Measurements from ENCODE around the gene IER5L.

GRCh38 chr9:129224618-129225489 lies 46.8 kb upstream of the IER5L start:
- TF ChIP-seq POLR2AphosphoS5 (IDR thresholded peaks at IDR 0.05; ENCODE audit: insufficient read depth, low read depth, low read length) = no peak
- no peak for TF ChIP-seq CTCF (IDR thresholded peaks at IDR 0.05; ENCODE audit: extremely low read depth in 1 of 2, insufficient read depth in 1 of 2, low read depth in 1 of 2, low read length in 2 of 2)
- no peak for TF ChIP-seq POLR2A (IDR thresholded peaks at IDR 0.05; ENCODE audit: low read depth, low read length)
- no peak for TF ChIP-seq EZH2 (IDR thresholded peaks at IDR 0.05; ENCODE audit: borderline replicate concordance, low read depth, low read length, severe bottlenecking)
- no peak for TF ChIP-seq FOS (IDR thresholded peaks at IDR 0.05; ENCODE audit: borderline replicate concordance, insufficient read depth, low read length)
- TF ChIP-seq MAX (IDR thresholded peaks at IDR 0.05; ENCODE audit: insufficient read depth, insufficient read length) = no peak
- no peak for TF ChIP-seq MYC (IDR thresholded peaks at IDR 0.05; ENCODE audit: low read depth, low read length)
- no peak for TF ChIP-seq GATA2 (IDR thresholded peaks at IDR 0.05; ENCODE audit: insufficient read depth, insufficient read length, low read depth, low read length)
- TF ChIP-seq JUN (IDR thresholded peaks at IDR 0.05; ENCODE audit: borderline replicate concordance, insufficient read depth, insufficient read length, low read depth) = no peak

All from endothelial cell of umbilical vein (primary cell).